Measurements from ENCODE around the gene CNR2.
"Not testable (repeated sequence)": the region's sequence is repeated elsewhere in the genome, so short reads cannot be mapped to it uniquely, and the experiment has no call there.

Gene CNR2

GRCh38 chr1:23913212-23913880 is at the start of gene CNR2:
TSS of gene CNR2 (minus strand) at chr1:23913362. CDS start at chr1:23875617, 37,745 bp downstream.
- Histone ChIP-seq H3K4me1 (ENCODE audit: control insufficient read depth in 2 of 2, insufficient read depth in 2 of 2, low read length in 2 of 2) (peaks cover 10 to 12% of the 10 kb centered on the region in 2 donors), H3K9ac (ENCODE audit: low read depth in 1 of 2, low read length in 2 of 2) (no peak within 1 kb of the TSS), H3K27ac (ENCODE audit: low read depth in 2 of 2, low read length in 2 of 2) (peak within 1 kb of the TSS in 1 of 2 donors; percentile 48), H3K36me3 (ENCODE audit: control insufficient read depth in 2 of 2, insufficient read depth in 2 of 2, low read length in 2 of 2) (no peaks in the 10 kb centered on the region), H3K27me3 (ENCODE audit: control insufficient read depth in 2 of 2, insufficient read depth in 2 of 2, low read length in 2 of 2) (no peaks in the 10 kb centered on the region), H3K4me3 (ENCODE audit: low read length in 2 of 2) (peak within 1 kb of the TSS in 1 of 2 donors; percentile 38), H3K9me3 (ENCODE audit: control insufficient read depth in 2 of 2, low read length in 2 of 2) (no peaks in the 10 kb centered on the region)

GRCh38 chr1:23960291-23961020 is 47.3 kb upstream of the CNR2 start:
- peaks cover 21 to 25% of the 10 kb centered on the region in 2 donors for H3K4me1 ChIP-seq (ENCODE audit: control insufficient read depth in 2 of 2, insufficient read depth in 2 of 2, low read length in 2 of 2)
- H3K4me3 ChIP-seq (ENCODE audit: low read length in 2 of 2), result peak overlapping the region; percentile 75 to 97
- H3K9ac ChIP-seq (ENCODE audit: low read depth in 1 of 2, low read length in 2 of 2), result peak overlapping the region; percentile 98 to 99
- H3K9me3 ChIP-seq (ENCODE audit: control insufficient read depth in 2 of 2, low read length in 2 of 2), result no peaks in the 10 kb centered on the region
- no peaks in the 10 kb centered on the region for H3K27me3 ChIP-seq (ENCODE audit: control insufficient read depth in 2 of 2, insufficient read depth in 2 of 2, low read length in 2 of 2)
- H3K36me3 ChIP-seq (ENCODE audit: control insufficient read depth in 2 of 2, insufficient read depth in 2 of 2, low read length in 2 of 2), result peaks cover 9 to 13% of the 10 kb centered on the region in 2 donors
- H3K27ac ChIP-seq (ENCODE audit: low read depth in 2 of 2, low read length in 2 of 2), result peak overlapping the region; percentile 99

- Histone ChIP-seq H3K27me3 (ENCODE audit: control insufficient read depth in 2 of 2, insufficient read depth in 2 of 2, low read length in 2 of 2) (no peaks in the 10 kb centered on the region), H3K36me3 (ENCODE audit: control insufficient read depth in 2 of 2, insufficient read depth in 2 of 2, low read length in 2 of 2) (peaks cover 9 to 13% of the 10 kb centered on the region in 2 donors), H3K4me3 (ENCODE audit: low read length in 2 of 2) (peak within 1 kb of the TSS; percentile 75 to 97), H3K9me3 (ENCODE audit: control insufficient read depth in 2 of 2, low read length in 2 of 2) (no peaks in the 10 kb centered on the region), H3K9ac (ENCODE audit: low read depth in 1 of 2, low read length in 2 of 2) (peak within 1 kb of the TSS; percentile 98 to 99), H3K27ac (ENCODE audit: low read depth in 2 of 2, low read length in 2 of 2) (peak within 1 kb of the TSS; percentile 99), H3K4me1 (ENCODE audit: control insufficient read depth in 2 of 2, insufficient read depth in 2 of 2, low read length in 2 of 2) (peaks cover 15 to 25% of the 10 kb centered on the region in 2 donors)
Observed at GRCh38 chr1:23959461-23960290, 46.5 kb upstream of the CNR2 start, which contains the start of gene PNRC2. TSS of gene PNRC2 (plus strand) at chr1:23959828. CDS start at chr1:23961458, 1,630 bp downstream.

- Histone ChIP-seq H3K36me3 (ENCODE audit: control insufficient read depth in 2 of 2, insufficient read depth in 2 of 2, low read length in 2 of 2) (peaks cover 8 to 9% of the 10 kb centered on the region in 2 donors), H3K27ac (ENCODE audit: low read depth in 2 of 2, low read length in 2 of 2) (peak overlapping the region; percentile 99), H3K9ac (ENCODE audit: low read depth in 1 of 2, low read length in 2 of 2) (peak overlapping the region; percentile 75 to 98), H3K4me3 (ENCODE audit: low read length in 2 of 2) (peak overlapping the region; percentile 75 to 97), H3K27me3 (ENCODE audit: control insufficient read depth in 2 of 2, insufficient read depth in 2 of 2, low read length in 2 of 2) (no peaks in the 10 kb centered on the region), H3K9me3 (ENCODE audit: control insufficient read depth in 2 of 2, low read length in 2 of 2) (no peaks in the 10 kb centered on the region), H3K4me1 (ENCODE audit: control insufficient read depth in 2 of 2, insufficient read depth in 2 of 2, low read length in 2 of 2) (peaks cover 14 to 21% of the 10 kb centered on the region in 2 donors)
Observed at GRCh38 chr1:23958810-23959460, 45.8 kb upstream of the CNR2 start.

GRCh38 chr1:23958040-23958809 is 45.1 kb upstream of the CNR2 start:
- peak overlapping the region; percentile 75 to 97 for H3K4me3 ChIP-seq (ENCODE audit: low read length in 2 of 2)
- H3K36me3 ChIP-seq (ENCODE audit: control insufficient read depth in 2 of 2, insufficient read depth in 2 of 2, low read length in 2 of 2); H3K9me3 ChIP-seq (ENCODE audit: control insufficient read depth in 2 of 2, low read length in 2 of 2); H3K27me3 ChIP-seq (ENCODE audit: control insufficient read depth in 2 of 2, insufficient read depth in 2 of 2, low read length in 2 of 2): not testable (repeated sequence)
- peaks cover 14 to 21% of the 10 kb centered on the region in 2 donors for H3K4me1 ChIP-seq (ENCODE audit: control insufficient read depth in 2 of 2, insufficient read depth in 2 of 2, low read length in 2 of 2)
- peak overlapping the region; percentile 75 to 98 for H3K9ac ChIP-seq (ENCODE audit: low read depth in 1 of 2, low read length in 2 of 2)
- H3K27ac ChIP-seq (ENCODE audit: low read depth in 2 of 2, low read length in 2 of 2), result peak overlapping the region; percentile 99

GRCh38 chr1:23957096-23957495 is 43.9 kb upstream of the CNR2 start:
- H3K36me3 ChIP-seq (ENCODE audit: control insufficient read depth in 2 of 2, insufficient read depth in 2 of 2, low read length in 2 of 2), result peaks cover 0 to 5% of the 10 kb centered on the region in 2 donors
- H3K4me1 ChIP-seq (ENCODE audit: control insufficient read depth in 2 of 2, insufficient read depth in 2 of 2, low read length in 2 of 2), result peaks cover 14 to 21% of the 10 kb centered on the region in 2 donors
- no peak overlapping the region for H3K9ac ChIP-seq (ENCODE audit: low read depth in 1 of 2, low read length in 2 of 2)
- H3K27ac ChIP-seq (ENCODE audit: low read depth in 2 of 2, low read length in 2 of 2), result peak overlapping the region; percentile 43 to 50
- no peak overlapping the region for H3K4me3 ChIP-seq (ENCODE audit: low read length in 2 of 2)
- H3K27me3 ChIP-seq (ENCODE audit: control insufficient read depth in 2 of 2, insufficient read depth in 2 of 2, low read length in 2 of 2), result no peaks in the 10 kb centered on the region
- no peaks in the 10 kb centered on the region for H3K9me3 ChIP-seq (ENCODE audit: control insufficient read depth in 2 of 2, low read length in 2 of 2)

GRCh38 chr1:23953020-23953419 is 39.9 kb upstream of the CNR2 start:
- no peaks in the 10 kb centered on the region for H3K27me3 ChIP-seq (ENCODE audit: control insufficient read depth in 2 of 2, insufficient read depth in 2 of 2, low read length in 2 of 2)
- H3K4me1 ChIP-seq (ENCODE audit: control insufficient read depth in 2 of 2, insufficient read depth in 2 of 2, low read length in 2 of 2), result peaks cover 3 to 14% of the 10 kb centered on the region in 2 donors
- H3K36me3 ChIP-seq (ENCODE audit: control insufficient read depth in 2 of 2, insufficient read depth in 2 of 2, low read length in 2 of 2), result no peaks in the 10 kb centered on the region
- H3K4me3 ChIP-seq (ENCODE audit: low read length in 2 of 2), result no peak overlapping the region
- no peak overlapping the region for H3K9ac ChIP-seq (ENCODE audit: low read depth in 1 of 2, low read length in 2 of 2)
- no peaks in the 10 kb centered on the region for H3K9me3 ChIP-seq (ENCODE audit: control insufficient read depth in 2 of 2, low read length in 2 of 2)
- no peak overlapping the region for H3K27ac ChIP-seq (ENCODE audit: low read depth in 2 of 2, low read length in 2 of 2)

GRCh38 chr1:23947366-23947765 is 34.2 kb upstream of the CNR2 start:
- Histone ChIP-seq H3K9me3 (ENCODE audit: control insufficient read depth in 2 of 2, low read length in 2 of 2) (peaks cover 0 to 5% of the 10 kb centered on the region in 2 donors), H3K9ac (ENCODE audit: low read depth in 1 of 2, low read length in 2 of 2) (no peak overlapping the region), H3K27me3 (ENCODE audit: control insufficient read depth in 2 of 2, insufficient read depth in 2 of 2, low read length in 2 of 2) (no peaks in the 10 kb centered on the region), H3K27ac (ENCODE audit: low read depth in 2 of 2, low read length in 2 of 2) (no peak overlapping the region), H3K4me3 (ENCODE audit: low read length in 2 of 2) (no peak overlapping the region), H3K36me3 (ENCODE audit: control insufficient read depth in 2 of 2, insufficient read depth in 2 of 2, low read length in 2 of 2) (no peaks in the 10 kb centered on the region), H3K4me1 (ENCODE audit: control insufficient read depth in 2 of 2, insufficient read depth in 2 of 2, low read length in 2 of 2) (no peaks in the 10 kb centered on the region)

Measured in mucosa of rectum (tissue), 2 donors.